Peyer's patch (tissue), 4 donors: ENCODE results near the gene NOP10. TPM values are rescaled to one million over a fixed set of nuclear protein-coding genes. Genes with fewer than 3 reads are reported as not detected.
A peak's percentile ranks its signal among the peaks of the same experiment; 100 is the strongest.
"Not testable (repeated sequence)": the region's sequence is repeated elsewhere in the genome, so short reads cannot be mapped to it uniquely, and the experiment has no call there.

Experiments
- DNase-seq, 3 donors: peaks; one replicate each; pipeline ENCODE4 v3.0.0-alpha.2; 2017 to 2019
- H3K27ac ChIP-seq, 4 donors: fragments of 200-600 bp; sonication (generic); one replicate each; pipeline ENCODE4 v1.5.1; 2016 to 2019
- H3K27me3 ChIP-seq, 2 donors: fragments of 200-600 bp; sonication (generic); one replicate each; pipeline ENCODE4 v1.5.1; 2019
- H3K36me3 ChIP-seq, 3 donors: fragments of 200-600 bp; sonication (generic); one replicate each; pipeline ENCODE4 v1.5.1; 2016 to 2019
- H3K4me1 ChIP-seq, 4 donors: fragments of 200-600 bp; sonication (generic); one replicate each; pipeline ENCODE4 v1.5.1; 2016 to 2019
- H3K4me3 ChIP-seq, 4 donors: fragments of 200-600 bp; sonication (generic); 1 replicate in 3 of 4; 2 replicates in 1 of 4; pipeline ENCODE4 v1.5.1; 2016 to 2019; ENCODE audit warnings: mild to moderate bottlenecking in 1 of 4
- H3K9me3 ChIP-seq, 4 donors: fragments of 200-600 bp; sonication (generic); one replicate each; pipeline ENCODE4 v1.5.1; 2016 to 2019; ENCODE audit warnings: mild to moderate bottlenecking in 1 of 4
- POLR2A ChIP-seq, 2 donors: fragments of 450-650 bp; IDR thresholded peaks; one replicate each; pipeline ENCODE4 v1.5.1; 2017; ENCODE audit warnings: antibody characterized with exemption in 2 of 2, mild to moderate bottlenecking in 2 of 2, moderate library complexity in 2 of 2
- total RNA-seq, 4 donors: library from RNA; depleted of rRNA; stranded (reverse); fragments of >200 nt; gene quantifications; one replicate each; pipeline ENCODE4 v1.1.0, GENCODE V29; 2016
- TF ChIP-seq, protein P1 (sequence below), 6 experiments: fragments of 450-650 bp in 4 of 6; fragments of 200-600 bp in 2 of 6; sonication (generic) in 1 of 6; IDR thresholded peaks; one replicate each; pipeline ENCODE4 v1.5.1; 2017 to 2019; ENCODE audit warnings: antibody characterized with exemption in 6 of 6, mild to moderate bottlenecking in 3 of 6, moderate library complexity in 1 of 6

NOP10 gene
- total RNA-seq: 100 to 1,000 TPM in 2 of 4 donors, 10 to 100 TPM in 2; 56.2 to 143 (median 96.3) TPM

DNA sequence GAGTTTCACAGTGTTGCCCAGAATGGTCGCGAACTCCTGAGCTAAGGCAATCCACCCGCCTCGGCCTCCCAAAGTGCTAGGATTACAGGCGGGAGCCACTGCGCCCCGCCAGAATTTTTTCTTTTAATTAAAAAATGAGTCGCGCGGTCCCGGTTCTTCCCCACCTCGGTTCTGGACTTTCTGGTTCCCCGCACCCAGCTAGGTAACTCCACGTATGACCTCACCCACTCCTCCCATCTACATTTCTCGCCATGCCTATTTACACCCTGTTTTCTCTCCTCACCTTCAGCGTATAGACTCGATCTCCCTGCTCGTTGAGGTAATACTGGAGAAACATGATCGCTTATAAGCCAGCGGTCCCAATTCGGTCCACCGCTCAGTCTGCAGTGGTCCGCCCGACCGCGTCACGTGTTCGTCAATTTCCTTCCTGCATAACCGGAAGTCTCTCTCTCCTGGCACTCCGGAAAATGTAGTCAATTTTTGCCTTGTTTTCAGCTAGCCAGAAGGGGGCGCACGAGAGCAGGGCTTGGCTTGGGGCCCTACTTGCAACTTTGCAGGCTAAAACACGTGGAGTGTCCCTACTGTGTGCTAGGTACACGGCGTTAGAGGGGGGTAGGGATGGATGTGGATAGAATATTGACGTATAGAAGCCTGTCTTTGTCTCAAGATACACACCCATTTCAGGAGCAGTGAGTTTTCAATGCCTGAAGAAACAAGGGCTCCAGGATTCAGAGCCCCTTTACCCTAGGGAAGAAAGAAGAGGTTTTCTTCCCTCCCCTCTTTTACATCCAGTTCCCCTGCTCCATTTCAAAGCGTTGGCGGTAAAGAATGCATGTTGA, at the start of gene NOP10, which contains the start of gene NUTM1:
Gene NOP10 (minus strand): TSS at position 400 of the 839 bp plus-strand sequence. CDS start 63 bp downstream, at position 337.
Gene NUTM1 (plus strand): TSS at position 579 of the 839 bp plus-strand sequence. CDS start 382 bp downstream, outside the sequence.
- Histone ChIP-seq H3K4me1 (peaks cover 0 to 14% (median 0%) of the 10 kb centered on the region in 4 donors), H3K9me3 (no peaks in the 10 kb centered on the region), H3K27me3 (no peaks in the 10 kb centered on the region), H3K4me3 (peak within 1 kb of the TSS; percentile 65 to 85 (median 69)), H3K36me3 (peaks cover 0 to 11% (median 0%) of the 10 kb centered on the region in 3 donors), H3K27ac (peak within 1 kb of the TSS; percentile 82 to 93 (median 90))
- DNase-seq: peak; percentile 91 to 96 (median 95)
- TF ChIP-seq, protein P1, sequence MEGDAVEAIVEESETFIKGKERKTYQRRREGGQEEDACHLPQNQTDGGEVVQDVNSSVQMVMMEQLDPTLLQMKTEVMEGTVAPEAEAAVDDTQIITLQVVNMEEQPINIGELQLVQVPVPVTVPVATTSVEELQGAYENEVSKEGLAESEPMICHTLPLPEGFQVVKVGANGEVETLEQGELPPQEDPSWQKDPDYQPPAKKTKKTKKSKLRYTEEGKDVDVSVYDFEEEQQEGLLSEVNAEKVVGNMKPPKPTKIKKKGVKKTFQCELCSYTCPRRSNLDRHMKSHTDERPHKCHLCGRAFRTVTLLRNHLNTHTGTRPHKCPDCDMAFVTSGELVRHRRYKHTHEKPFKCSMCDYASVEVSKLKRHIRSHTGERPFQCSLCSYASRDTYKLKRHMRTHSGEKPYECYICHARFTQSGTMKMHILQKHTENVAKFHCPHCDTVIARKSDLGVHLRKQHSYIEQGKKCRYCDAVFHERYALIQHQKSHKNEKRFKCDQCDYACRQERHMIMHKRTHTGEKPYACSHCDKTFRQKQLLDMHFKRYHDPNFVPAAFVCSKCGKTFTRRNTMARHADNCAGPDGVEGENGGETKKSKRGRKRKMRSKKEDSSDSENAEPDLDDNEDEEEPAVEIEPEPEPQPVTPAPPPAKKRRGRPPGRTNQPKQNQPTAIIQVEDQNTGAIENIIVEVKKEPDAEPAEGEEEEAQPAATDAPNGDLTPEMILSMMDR (IDR thresholded peaks at IDR 0.05): peak; percentile 92 to 99 (median 97)
- TF ChIP-seq POLR2A (IDR thresholded peaks at IDR 0.05): peak; percentile 52 to 80

DNA sequence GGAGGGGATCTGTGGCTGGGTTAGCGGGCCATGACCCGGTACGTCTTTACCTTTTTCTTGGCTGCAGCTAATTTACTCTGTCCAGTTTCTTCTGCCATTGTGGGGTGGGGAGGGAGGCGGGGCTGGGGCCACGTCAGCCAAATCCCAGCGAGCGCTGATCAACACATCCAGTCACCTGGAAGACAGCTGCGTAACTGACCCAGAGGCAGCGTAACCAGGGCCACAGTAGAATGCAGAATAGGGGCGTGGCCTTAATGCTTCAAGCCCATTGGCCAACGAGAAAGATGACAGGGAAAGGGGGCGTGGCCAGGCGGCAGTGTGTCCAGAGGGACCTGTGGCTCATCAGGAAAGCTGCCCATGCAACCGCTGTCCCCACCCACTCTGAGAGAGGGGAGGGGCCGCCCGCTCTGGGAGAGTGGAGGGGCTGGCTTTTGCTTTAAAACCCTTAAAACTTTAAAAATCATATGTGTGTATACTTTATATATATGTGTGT, 46.7 kb upstream of the NOP10 start:
- not testable (repeated sequence) for DNase-seq, H3K9me3 ChIP-seq, H3K27me3 ChIP-seq, H3K36me3 ChIP-seq, H3K27ac ChIP-seq, H3K4me3 ChIP-seq, H3K4me1 ChIP-seq

DNA sequence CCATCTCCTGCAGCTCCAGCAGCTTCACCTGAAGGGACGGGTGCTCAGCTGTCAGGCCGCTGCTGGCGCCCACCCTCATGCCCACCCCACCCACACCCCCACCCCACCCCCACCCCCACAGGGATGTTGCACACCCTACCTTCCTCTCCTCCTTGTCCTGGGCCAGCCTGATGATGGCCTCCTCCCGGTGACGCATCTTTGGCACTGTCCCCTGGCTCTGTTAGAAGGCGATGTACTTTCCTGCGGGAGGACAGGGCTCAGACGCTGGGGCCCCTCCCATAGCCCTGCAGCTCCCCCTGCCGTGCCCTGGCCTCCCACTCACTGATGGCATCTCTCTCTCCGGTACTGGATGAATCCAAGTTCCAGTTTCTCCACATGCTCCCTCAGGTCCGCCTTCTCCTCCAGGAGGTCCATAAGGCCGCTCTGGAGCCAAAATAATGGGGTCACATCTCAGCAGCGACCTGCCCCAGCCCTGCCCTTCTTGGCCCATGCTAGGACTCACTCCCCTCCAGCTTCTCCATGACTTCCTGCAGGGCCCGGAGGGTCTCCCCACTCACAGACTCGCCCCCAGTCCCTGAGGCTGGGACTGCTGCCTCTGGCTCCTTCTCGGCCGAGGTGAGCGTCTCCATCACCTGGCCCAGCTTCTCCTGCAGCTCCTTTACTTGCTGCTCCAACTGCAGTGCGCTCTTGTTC, 39.0 kb upstream of the NOP10 start:
- H3K4me1 ChIP-seq, H3K9me3 ChIP-seq, DNase-seq, H3K4me3 ChIP-seq, H3K36me3 ChIP-seq, H3K27ac ChIP-seq, H3K27me3 ChIP-seq: not testable (repeated sequence)

DNA sequence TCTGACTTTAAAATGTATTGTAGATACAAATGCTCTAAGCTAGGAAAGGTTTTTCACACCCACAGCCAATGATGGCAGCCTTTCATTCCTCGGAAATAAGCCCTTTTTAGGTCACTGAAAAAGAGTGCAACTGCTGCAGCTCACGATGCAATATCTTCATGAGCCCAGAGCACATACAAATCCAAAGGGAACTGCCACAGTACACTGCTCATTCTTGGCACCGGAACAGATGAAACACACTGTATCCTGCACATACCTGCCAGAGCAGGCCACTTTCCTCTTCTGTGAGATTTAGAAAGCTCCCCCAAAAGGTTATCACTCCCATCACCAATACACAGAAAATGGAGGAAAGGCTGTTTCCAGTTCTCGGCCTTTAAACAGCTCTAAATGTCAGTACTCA, 37.6 kb upstream of the NOP10 start:
- DNase-seq, H3K27me3 ChIP-seq: not testable (repeated sequence)

DNA sequence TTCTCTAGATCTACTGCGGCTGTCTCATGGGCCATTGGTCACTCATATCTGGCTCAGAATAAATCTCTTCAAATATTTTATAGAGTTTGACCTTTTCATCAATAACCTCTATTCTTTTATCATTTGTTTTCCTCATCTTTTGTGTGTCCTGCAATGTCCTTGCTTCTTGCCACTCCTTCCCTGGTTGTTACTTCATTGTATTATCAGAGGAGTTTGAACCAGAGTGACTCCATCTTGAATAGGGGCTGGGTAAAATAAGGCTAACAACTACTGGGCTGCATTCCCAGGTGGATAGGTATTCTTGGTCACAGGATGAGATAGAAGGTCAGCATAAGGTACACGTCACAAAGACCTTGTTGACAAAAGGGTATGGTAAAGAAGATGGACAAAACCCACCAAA, 33.9 kb upstream of the NOP10 start:
- no peak for TF ChIP-seq POLR2A (IDR thresholded peaks at IDR 0.05)
- TF ChIP-seq, protein P1 (IDR thresholded peaks at IDR 0.05): no peak
- Histone ChIP-seq H3K27me3 (no peaks in the 10 kb centered on the region), H3K27ac (no peak overlapping the region), H3K36me3 (no peaks in the 10 kb centered on the region), H3K4me3 (no peak overlapping the region), H3K4me1 (no peaks in the 10 kb centered on the region), H3K9me3 (no peaks in the 10 kb centered on the region)
- DNase-seq: no peak

More for the DNA sequence above, 37.6 kb upstream of the NOP10 start:
- H3K36me3 ChIP-seq, H3K4me1 ChIP-seq, H3K9me3 ChIP-seq, H3K27ac ChIP-seq, H3K4me3 ChIP-seq: not testable (repeated sequence)

DNA sequence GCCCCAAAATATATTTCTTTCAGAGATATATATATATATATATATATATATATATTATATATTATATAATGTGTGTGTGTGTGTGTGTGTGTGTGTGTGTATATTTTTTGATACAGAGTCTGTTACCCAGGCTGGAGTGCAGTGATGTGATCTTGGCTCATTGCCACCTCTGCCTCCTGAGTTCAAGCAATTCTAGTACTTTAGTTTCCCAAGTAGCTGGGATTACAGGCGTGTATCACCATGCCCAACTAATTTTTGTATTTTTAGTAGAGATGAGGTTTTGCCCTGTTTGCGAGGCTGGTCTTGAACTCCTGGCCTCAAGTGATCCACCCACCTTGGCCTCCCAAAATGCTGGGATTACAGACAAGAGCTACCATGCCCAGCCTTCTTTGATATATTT, 32.6 kb upstream of the NOP10 start:
- H3K9me3 ChIP-seq, DNase-seq, H3K27ac ChIP-seq, H3K27me3 ChIP-seq, H3K4me3 ChIP-seq, H3K36me3 ChIP-seq, H3K4me1 ChIP-seq: not testable (repeated sequence)

DNA sequence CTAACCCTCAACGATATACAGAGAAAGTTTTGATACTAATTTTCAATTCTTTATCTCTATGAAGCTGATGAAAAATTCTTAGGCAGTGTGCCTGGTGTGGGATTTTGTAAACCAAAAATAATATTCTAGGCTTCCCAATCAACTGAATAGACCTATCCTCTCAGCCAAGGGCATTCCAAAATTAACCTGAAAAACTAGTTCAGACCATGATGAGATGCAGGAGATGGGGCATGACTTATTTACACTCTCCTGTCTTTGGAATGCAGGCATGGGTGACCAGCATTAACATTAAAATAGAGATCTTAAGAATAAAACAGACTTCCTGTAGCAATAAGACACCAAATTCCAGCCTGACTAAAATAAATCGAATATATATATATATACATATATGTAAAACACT, 31.9 kb upstream of the NOP10 start:
- H3K27ac ChIP-seq: no peak overlapping the region

DNA sequence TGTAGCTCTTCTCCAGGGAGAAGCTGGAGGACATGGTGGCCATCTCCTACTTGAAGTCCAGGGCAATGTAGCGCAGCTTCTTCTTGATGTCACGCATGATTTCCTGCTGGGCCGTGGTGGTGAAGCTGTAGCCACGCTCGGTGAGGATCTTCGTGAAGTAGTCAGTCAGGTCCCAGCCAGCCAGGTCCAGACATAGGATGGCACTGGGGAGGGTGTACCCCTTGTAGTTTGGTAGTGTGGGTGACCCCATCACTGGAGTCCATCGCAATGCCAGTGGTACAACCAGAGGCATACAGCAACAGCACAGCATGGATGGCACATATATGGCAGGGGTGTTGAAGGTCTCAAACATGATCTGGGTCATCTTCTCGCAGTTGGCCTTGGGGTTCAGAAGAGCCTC, 31.0 kb upstream of the NOP10 start:
- TF ChIP-seq POLR2A (IDR thresholded peaks at IDR 0.05): no peak
- TF ChIP-seq, protein P1 (IDR thresholded peaks at IDR 0.05): no peak

More for the DNA sequence above, 31.9 kb upstream of the NOP10 start:
- no peaks in the 10 kb centered on the region for H3K36me3 ChIP-seq
- no peak for TF ChIP-seq POLR2A (IDR thresholded peaks at IDR 0.05)
- no peaks in the 10 kb centered on the region for H3K27me3 ChIP-seq
- DNase-seq: no peak
- no peak overlapping the region for H3K4me3 ChIP-seq
- H3K9me3 ChIP-seq: no peaks in the 10 kb centered on the region
- H3K4me1 ChIP-seq: no peaks in the 10 kb centered on the region

More for the DNA sequence above, 31.0 kb upstream of the NOP10 start:
- H3K27me3 ChIP-seq: no peaks in the 10 kb centered on the region
- H3K9me3 ChIP-seq: no peaks in the 10 kb centered on the region
- no peak overlapping the region for H3K4me3 ChIP-seq
- no peak overlapping the region for H3K27ac ChIP-seq
- H3K36me3 ChIP-seq: no peaks in the 10 kb centered on the region
- DNase-seq: no peak
- H3K4me1 ChIP-seq: no peaks in the 10 kb centered on the region
